Thyroid gland (tissue), 4 donors: ENCODE measurements around the gene LHFPL4. TPM values are rescaled to one million over a fixed set of nuclear protein-coding genes. Genes with fewer than 3 reads are reported as not detected.
A peak's percentile ranks its signal among the peaks of the same experiment; 100 is the strongest.

Experiments
- DNase-seq, 2 donors: peaks; one replicate each; pipeline ENCODE4 v3.0.0-alpha.2; 2019
- H3K27ac ChIP-seq, 3 donors: fragments of 200-600 bp; sonication (generic); 1 replicate in 2 of 3; 2 replicates in 1 of 3; pipeline ENCODE4 v1.5.1; 2016 to 2019; ENCODE audit warnings: mild to moderate bottlenecking in 1 of 3, moderate library complexity in 1 of 3
- H3K27me3 ChIP-seq: fragments of 200-600 bp; sonication (generic); one replicate; pipeline ENCODE4 v1.5.1; 2019
- H3K36me3 ChIP-seq, 2 donors: fragments of 200-600 bp; sonication (generic); one replicate each; pipeline ENCODE4 v1.5.1; 2016 to 2019
- H3K4me1 ChIP-seq, 2 donors: fragments of 200-600 bp; sonication (generic); one replicate each; pipeline ENCODE4 v1.5.1; 2017 to 2019
- H3K4me3 ChIP-seq, 3 donors: fragments of 200-600 bp; sonication (generic); replicated peaks in 1 of 3; 1 replicate in 2 of 3; 2 replicates in 1 of 3; pipeline ENCODE4 v1.5.1; 2016; ENCODE audit warnings: mild to moderate bottlenecking in 1 of 3
- H3K9me3 ChIP-seq: fragments of 200-600 bp; sonication (generic); one replicate; pipeline ENCODE4 v1.5.1; 2017
- POLR2A ChIP-seq, 2 donors: fragments of 450-650 bp; IDR thresholded peaks; one replicate each; pipeline ENCODE4 v1.6.1; 2017; ENCODE audit warnings: antibody characterized with exemption in 2 of 2, mild to moderate bottlenecking in 2 of 2, moderate library complexity in 1 of 2
- WGBS, 2 donors: methylation state at CpG; one replicate each; pipeline ENCODE4 v1.1.5; 2017; 5-methylcytosine and 5-hydroxymethylcytosine counted together
- intact Hi-C: fragments of 100-400 bp; cut with DNase I; formaldehyde crosslinking; loops from one replicate; pipeline ENCODE4 v1.15.1; 2023
- total RNA-seq, 4 donors: library from RNA; depleted of rRNA; stranded (reverse); fragments of >200 nt; gene quantifications; one replicate each; pipeline ENCODE4 v1.2.3, GENCODE V29; 2016
- TF ChIP-seq, protein P1 (sequence below), 6 experiments: fragments of 200-600 bp in 3 of 6; fragments of 450-650 bp in 3 of 6; sonication (generic) in 3 of 6; IDR thresholded peaks; one replicate each; pipeline ENCODE4 v1.5.1; 2016 to 2019; ENCODE audit warnings: antibody characterized with exemption in 6 of 6, mild to moderate bottlenecking in 2 of 6, inconsistent platforms in 1 of 6, moderate library complexity in 1 of 6

The LHFPL4 gene
- total RNA-seq, 4 donors from 2014 or later, result 0.11 to 0.13 TPM; not detected in 2

DNA sequence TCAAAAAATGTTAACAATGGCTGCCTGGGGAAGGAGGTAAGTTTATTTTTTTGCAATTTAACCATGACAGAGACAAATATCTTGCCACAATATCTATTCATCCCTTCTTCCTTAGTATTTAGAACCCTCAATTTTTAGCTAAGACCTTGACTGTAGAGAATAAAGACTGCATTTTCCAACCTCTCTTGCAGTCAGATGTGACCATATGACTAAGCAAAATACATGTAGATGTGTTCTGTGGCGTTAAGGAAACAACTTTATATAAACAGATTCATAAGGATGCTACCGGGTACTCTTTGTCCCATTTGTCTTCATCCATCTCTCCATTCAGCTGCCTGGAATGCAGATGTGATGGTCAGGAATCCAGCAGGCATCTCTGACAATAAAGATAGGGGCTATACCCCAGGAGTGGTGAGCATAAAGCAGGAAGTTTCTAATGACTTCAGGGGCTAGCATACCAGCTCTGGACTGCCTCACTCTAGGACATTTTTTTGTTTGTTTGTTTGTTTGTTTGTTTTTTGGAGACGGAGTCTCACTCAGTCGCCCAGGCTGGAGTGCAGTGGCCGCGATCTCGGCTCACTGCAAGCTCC is 41.1 kb downstream of the LHFPL4 start:
- 73 to 80% methylated on average over 7 of the region's 7 CpGs for WGBS, 2 donors

DNA sequence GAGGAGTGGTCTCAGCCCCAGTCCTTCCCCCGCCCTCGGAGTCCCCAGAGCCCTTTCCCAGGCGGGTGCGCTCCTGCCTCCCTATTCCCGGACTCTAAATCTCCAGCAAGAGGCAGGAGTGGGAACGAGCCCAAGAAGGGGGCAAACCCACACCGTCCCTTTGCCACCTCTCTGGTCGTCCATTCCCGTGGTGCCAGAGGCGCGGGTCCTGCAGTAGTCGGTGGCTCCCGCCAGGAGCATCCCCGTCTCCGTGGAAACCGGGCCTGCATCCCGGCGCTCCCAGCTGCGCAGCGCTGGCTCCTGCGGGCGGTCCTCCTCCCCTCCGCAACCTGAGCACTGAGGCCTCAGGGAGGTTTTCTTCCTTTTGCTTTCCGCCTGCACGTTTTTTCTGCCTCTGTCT is 44.8 kb downstream of the LHFPL4 start:
- Histone ChIP-seq H3K9me3 (no peaks in the 10 kb centered on the region), H3K4me3 (no peak overlapping the region), H3K27me3 (no peaks in the 10 kb centered on the region), H3K36me3 (no peaks in the 10 kb centered on the region), H3K4me1 (no peaks in the 10 kb centered on the region), H3K27ac (no peak overlapping the region)
- no peak for TF ChIP-seq POLR2A (IDR thresholded peaks at IDR 0.05)
- TF ChIP-seq, protein P1, sequence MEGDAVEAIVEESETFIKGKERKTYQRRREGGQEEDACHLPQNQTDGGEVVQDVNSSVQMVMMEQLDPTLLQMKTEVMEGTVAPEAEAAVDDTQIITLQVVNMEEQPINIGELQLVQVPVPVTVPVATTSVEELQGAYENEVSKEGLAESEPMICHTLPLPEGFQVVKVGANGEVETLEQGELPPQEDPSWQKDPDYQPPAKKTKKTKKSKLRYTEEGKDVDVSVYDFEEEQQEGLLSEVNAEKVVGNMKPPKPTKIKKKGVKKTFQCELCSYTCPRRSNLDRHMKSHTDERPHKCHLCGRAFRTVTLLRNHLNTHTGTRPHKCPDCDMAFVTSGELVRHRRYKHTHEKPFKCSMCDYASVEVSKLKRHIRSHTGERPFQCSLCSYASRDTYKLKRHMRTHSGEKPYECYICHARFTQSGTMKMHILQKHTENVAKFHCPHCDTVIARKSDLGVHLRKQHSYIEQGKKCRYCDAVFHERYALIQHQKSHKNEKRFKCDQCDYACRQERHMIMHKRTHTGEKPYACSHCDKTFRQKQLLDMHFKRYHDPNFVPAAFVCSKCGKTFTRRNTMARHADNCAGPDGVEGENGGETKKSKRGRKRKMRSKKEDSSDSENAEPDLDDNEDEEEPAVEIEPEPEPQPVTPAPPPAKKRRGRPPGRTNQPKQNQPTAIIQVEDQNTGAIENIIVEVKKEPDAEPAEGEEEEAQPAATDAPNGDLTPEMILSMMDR (IDR thresholded peaks at IDR 0.05), result no peak
- intact Hi-C loops, result loop anchor here (10.0 kb wide), 1 partner anchor 226 kb away; the partner anchor contains the start of gene BRPF1
- WGBS, 2 donors, result 9 to 17% methylated on average over 23 of the region's 25 CpGs
- DNase-seq, result no peak

More for the DNA sequence above, 41.1 kb downstream of the LHFPL4 start:
- Histone ChIP-seq H3K4me1 (no peaks in the 10 kb centered on the region), H3K27ac (no peak overlapping the region), H3K27me3 (no peaks in the 10 kb centered on the region), H3K9me3 (no peaks in the 10 kb centered on the region), H3K4me3 (no peak overlapping the region), H3K36me3 (no peaks in the 10 kb centered on the region)
- no peak for TF ChIP-seq POLR2A (IDR thresholded peaks at IDR 0.05)
- TF ChIP-seq, protein P1 (IDR thresholded peaks at IDR 0.05), result no peak
- intact Hi-C loops, result no loop called here
- DNase-seq, result no peak

DNA sequence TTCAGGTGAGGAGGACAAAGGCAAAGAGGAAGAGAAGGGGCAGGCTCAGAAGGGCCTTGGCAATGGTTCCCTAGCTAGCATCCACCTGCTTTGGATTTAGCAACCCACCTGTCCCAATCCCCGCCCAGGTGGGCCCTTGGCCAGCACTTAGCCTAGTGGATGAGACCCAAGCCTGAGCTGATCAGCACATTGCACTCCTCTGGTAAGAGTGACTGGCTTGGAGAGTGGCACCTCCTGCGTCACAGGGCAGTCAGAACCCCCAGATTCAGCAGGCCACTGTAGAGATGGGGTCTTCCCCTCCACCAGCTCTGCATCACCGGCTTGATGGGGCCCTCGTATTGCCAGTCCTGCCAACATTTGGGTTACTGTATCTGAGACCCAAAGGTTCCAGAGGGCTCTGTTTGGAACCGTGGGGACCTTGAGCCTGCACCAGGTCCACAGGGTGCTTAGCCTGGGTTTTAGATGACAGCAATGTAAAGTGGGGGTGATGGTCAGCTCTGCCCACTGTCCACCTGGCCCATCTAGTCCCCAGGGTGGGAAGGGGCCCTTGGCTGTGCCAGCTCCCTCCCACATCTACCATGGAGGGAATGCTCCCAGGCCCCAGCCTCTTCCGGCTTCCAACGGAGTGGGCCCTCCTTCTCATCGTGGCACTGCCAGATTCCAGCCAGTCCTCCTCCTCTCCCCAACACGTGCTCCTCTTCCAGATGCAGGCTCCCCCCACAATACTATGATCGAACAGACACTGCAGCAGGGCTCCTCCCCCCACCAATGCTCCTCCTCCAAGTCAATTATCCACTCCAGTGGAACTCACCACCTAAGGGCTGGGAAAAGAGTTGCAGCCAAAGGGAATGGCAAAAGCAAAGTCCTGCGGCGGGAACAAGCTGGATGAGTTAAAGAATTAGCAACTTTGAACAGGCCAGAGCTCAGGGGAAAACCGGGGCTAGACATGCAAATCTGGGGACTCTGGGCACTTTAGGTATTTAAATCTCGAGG is 45.7 kb downstream of the LHFPL4 start:
- Histone ChIP-seq H3K36me3 (no peaks in the 10 kb centered on the region), H3K4me3 (no peak overlapping the region), H3K4me1 (no peaks in the 10 kb centered on the region), H3K9me3 (no peaks in the 10 kb centered on the region), H3K27ac (no peak overlapping the region), H3K27me3 (no peaks in the 10 kb centered on the region)
- TF ChIP-seq, protein P1 (IDR thresholded peaks at IDR 0.05), result no peak
- TF ChIP-seq POLR2A (IDR thresholded peaks at IDR 0.05), result no peak
- DNase-seq, result no peak
- 53 to 54% methylated on average over 11 to 13 of the region's 14 CpGs for WGBS, 2 donors
- intact Hi-C loops, result loop anchor here (10.0 kb wide), 1 partner anchor 227 kb away; the partner anchor contains the start of gene BRPF1

DNA sequence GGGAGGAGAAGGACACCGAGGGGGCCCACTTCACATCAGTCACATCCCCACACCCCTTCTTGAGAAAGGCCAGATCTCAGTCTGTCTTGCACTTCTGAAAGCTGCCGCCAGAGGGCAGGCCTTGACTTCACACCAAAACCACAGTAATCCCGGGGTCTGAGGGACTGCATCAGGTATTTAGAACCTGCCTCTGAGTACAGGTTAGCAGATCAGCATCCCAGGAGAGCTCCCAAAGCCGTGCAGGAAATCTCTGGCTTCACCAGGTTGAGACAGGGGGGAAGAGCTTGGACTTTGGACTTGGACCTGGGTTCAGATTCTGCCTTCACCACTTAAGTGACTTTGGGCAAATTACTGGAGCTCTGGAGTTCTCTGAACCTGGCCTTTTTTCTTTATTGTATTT is 50.3 kb downstream of the LHFPL4 start:
- no peak overlapping the region for H3K4me3 ChIP-seq
- H3K4me1 ChIP-seq, result peaks cover 7 to 14% of the 10 kb centered on the region in 2 donors
- H3K27ac ChIP-seq, result no peak overlapping the region
- H3K36me3 ChIP-seq, result no peaks in the 10 kb centered on the region
- peak; percentile 79 to 84 for DNase-seq
- WGBS, 2 donors, result 4 to 6% methylated on average over 4 of the region's 4 CpGs
- H3K27me3 ChIP-seq, result no peaks in the 10 kb centered on the region
- TF ChIP-seq, protein P1 (IDR thresholded peaks at IDR 0.05), result peak; percentile 55 to 86 (median 80)
- TF ChIP-seq POLR2A (IDR thresholded peaks at IDR 0.05), result no peak
- H3K9me3 ChIP-seq, result no peaks in the 10 kb centered on the region
- intact Hi-C loops, result loop anchor here (10.0 kb wide), 1 partner anchor 232 kb away; the partner anchor contains the start of gene BRPF1
